Activated CD8-positive, alpha-beta memory T cell treated with anti-CD3 and anti-CD28 coated beads, Interleukin-2, amount 50 U/mL, for 24 hours (primary cell): ENCODE results near the gene PLXDC2.

Experiments used
- DNase-seq: peaks from one replicate; pipeline ENCODE4 v3.0.0-alpha.2; 2020; ENCODE audit errors: extremely low read depth

The PLXDC2 gene

GRCh38 chr10:19937989-19938388 is 121.8 kb downstream of the PLXDC2 start:
- DNase-seq = no peak

- no peak for DNase-seq
Measured at GRCh38 chr10:19941206-19941880, 125.1 kb downstream of the PLXDC2 start.

GRCh38 chr10:19944911-19945663 is 128.9 kb downstream of the PLXDC2 start:
- no peak for DNase-seq

GRCh38 chr10:19946245-19946644 is 130.0 kb downstream of the PLXDC2 start:
- no peak for DNase-seq

GRCh38 chr10:19946791-19947190 is 130.6 kb downstream of the PLXDC2 start:
- DNase-seq = no peak

GRCh38 chr10:19947215-19947614 is 131.0 kb downstream of the PLXDC2 start:
- DNase-seq = no peak

- no peak for DNase-seq
Measured at GRCh38 chr10:19947656-19948055, 131.4 kb downstream of the PLXDC2 start.

- DNase-seq = no peak
Measured at GRCh38 chr10:19952224-19953010, 136.2 kb downstream of the PLXDC2 start.

GRCh38 chr10:19954601-19955000 is 138.4 kb downstream of the PLXDC2 start:
- DNase-seq = no peak

GRCh38 chr10:19956516-19957032 is 140.3 kb downstream of the PLXDC2 start:
- no peak for DNase-seq

GRCh38 chr10:19958787-19959186 is 142.6 kb downstream of the PLXDC2 start:
- DNase-seq = no peak

GRCh38 chr10:19961076-19962053 is 145.1 kb downstream of the PLXDC2 start:
- DNase-seq = no peak

GRCh38 chr10:19964625-19965024 is 148.4 kb downstream of the PLXDC2 start:
- DNase-seq = no peak

GRCh38 chr10:19966751-19967150 is 150.5 kb downstream of the PLXDC2 start:
- no peak for DNase-seq

- DNase-seq = no peak
Measured at GRCh38 chr10:19967981-19968380, 151.7 kb downstream of the PLXDC2 start.

GRCh38 chr10:19968745-19969144 is 152.5 kb downstream of the PLXDC2 start:
- DNase-seq = no peak

- DNase-seq = no peak
Measured at GRCh38 chr10:19970256-19970655, 154.0 kb downstream of the PLXDC2 start.

GRCh38 chr10:19970717-19971116 is 154.5 kb downstream of the PLXDC2 start:
- no peak for DNase-seq

GRCh38 chr10:19971343-19972052 is 155.3 kb downstream of the PLXDC2 start:
- no peak for DNase-seq

- no peak for DNase-seq
Measured at GRCh38 chr10:19974138-19974537, 157.9 kb downstream of the PLXDC2 start.

- no peak for DNase-seq
Measured at GRCh38 chr10:19974554-19974953, 158.3 kb downstream of the PLXDC2 start.
